GM13977 (cell line): Measurements from ENCODE around the gene ESPNL.

ENCODE experiments used
- DNase-seq: peaks from one replicate; pipeline ENCODE4 v3.0.0; 2012; ENCODE audit warnings: low spot score
- CTCF ChIP-seq: IDR thresholded peaks from 2 replicates; pipeline ENCODE4 v1.5.1; 2012; ENCODE audit warnings: mild to moderate bottlenecking, control low read depth; ENCODE audit not compliant: insufficient read depth; ENCODE audit errors: extremely low read depth, missing control alignments
- in situ Hi-C: fragments of 300-500 bp; cut with MboI; formaldehyde crosslinking; loops from one replicate; pipeline ENCODE4 v1.12.0; 2022; ENCODE audit warnings: low sequenced_read_pairs, low pct_unique_long_range_greater_than_20kb, mixed read lengths, inconsistent platforms; ENCODE audit not compliant: unreplicated experiment

The ESPNL gene

GRCh38 chr2:238106698-238107524, 6.8 kb downstream of the ESPNL start:
- TF ChIP-seq CTCF = peak; percentile 52
- DNase-seq = no peak
- in situ Hi-C loops = no loop called here

GRCh38 chr2:238107525-238108422, 7.6 kb downstream of the ESPNL start:
- DNase-seq = no peak
- TF ChIP-seq CTCF = no peak
- in situ Hi-C loops = no loop called here

- no peak for DNase-seq
- no peak for TF ChIP-seq CTCF
- in situ Hi-C loops = no loop called here
Measured at GRCh38 chr2:238108423-238109183, 8.5 kb downstream of the ESPNL start.

GRCh38 chr2:238113611-238114010, 13.5 kb downstream of the ESPNL start:
- in situ Hi-C loops = no loop called here

GRCh38 chr2:238114331-238114841, 14.2 kb downstream of the ESPNL start:
- no peak for DNase-seq
- in situ Hi-C loops = no loop called here
- no peak for TF ChIP-seq CTCF

More at GRCh38 chr2:238113611-238114010, 13.5 kb downstream of the ESPNL start:
- no peak for DNase-seq
- TF ChIP-seq CTCF = no peak
